ENCODE measurements around the gene ZDHHC19.

The ZDHHC19 gene

GRCh38 chr3:196219970-196220311 is 8.7 kb upstream of the ZDHHC19 start:
- Histone ChIP-seq H3K9ac (ENCODE audit: low read length) (no peak overlapping the region), H3F3A (ENCODE audit: insufficient read depth, low read length) (no peaks in the 10 kb centered on the region), H4K20me1 (ENCODE audit: insufficient read depth, low read length) (no peaks in the 10 kb centered on the region), H3K4me3 (ENCODE audit: low read length) (no peak overlapping the region), H3K4me1 (ENCODE audit: low read length) (peaks cover 9% of the 10 kb centered on the region; the same call in 1 of the 2 replicates), H3K9me2 (replicated peaks; ENCODE audit: insufficient read depth, low read length) (no peaks in the 10 kb centered on the region), H3K9me3 (replicated peaks; ENCODE audit: insufficient read depth, low read length) (no peaks in the 10 kb centered on the region), H2AFZ (ENCODE audit: low read length) (peak overlapping the region; percentile 64), H3K79me2 (ENCODE audit: low read length) (no peaks in the 10 kb centered on the region), H3K27ac (ENCODE audit: low read length) (no peak overlapping the region), H3K36me3 (replicated peaks; ENCODE audit: insufficient read depth, low read length) (no peaks in the 10 kb centered on the region), H3K27me3 (replicated peaks; ENCODE audit: insufficient read depth, low read length) (0 out of 2 replicates have a peak, but pooled peaks cover 3% of the 10 kb centered on the region), H3K4me2 (ENCODE audit: low read depth, low read length) (peak overlapping the region; percentile 59)
- DNase-seq, result no peak
- no peak for TF ChIP-seq EZH2phosphoT487 (IDR thresholded peaks at IDR 0.05; ENCODE audit: low read length)
- TF ChIP-seq EZH2 (optimal IDR thresholded peaks at IDR 0.05; ENCODE audit: low read depth, low read length), result no peak
- no peak for TF ChIP-seq CTCF (IDR thresholded peaks at IDR 0.05; ENCODE audit: low read length)

- H3K27ac ChIP-seq (ENCODE audit: low read length), result peak overlapping the region; percentile 0; the same call in 1 of the 2 replicates
- peaks cover 9% of the 10 kb centered on the region; the same call in 1 of the 2 replicates for H3K4me1 ChIP-seq (ENCODE audit: low read length)
- no peak overlapping the region; the same call in 1 of the 2 replicates for H3K9ac ChIP-seq (ENCODE audit: low read length)
- peak; percentile 84 for DNase-seq
- H3F3A ChIP-seq (ENCODE audit: insufficient read depth, low read length), result no peaks in the 10 kb centered on the region
- TF ChIP-seq CTCF (IDR thresholded peaks at IDR 0.05; ENCODE audit: low read length) (no peak; the same call in 1 of the 2 replicates), EZH2phosphoT487 (IDR thresholded peaks at IDR 0.05; ENCODE audit: low read length) (no peak), EZH2 (optimal IDR thresholded peaks at IDR 0.05; ENCODE audit: low read depth, low read length) (no peak)
- H3K4me3 ChIP-seq (ENCODE audit: low read length), result peak overlapping the region; percentile 50
- H3K4me2 ChIP-seq (ENCODE audit: low read depth, low read length), result peak overlapping the region; percentile 59
- 0 out of 2 replicates have a peak, but pooled peaks cover 3% of the 10 kb centered on the region for H3K27me3 ChIP-seq (replicated peaks; ENCODE audit: insufficient read depth, low read length)
- H3K79me2 ChIP-seq (ENCODE audit: low read length), result no peaks in the 10 kb centered on the region
- no peaks in the 10 kb centered on the region for H3K9me3 ChIP-seq (replicated peaks; ENCODE audit: insufficient read depth, low read length)
- no peaks in the 10 kb centered on the region for H3K36me3 ChIP-seq (replicated peaks; ENCODE audit: insufficient read depth, low read length)
- H4K20me1 ChIP-seq (ENCODE audit: insufficient read depth, low read length), result no peaks in the 10 kb centered on the region
- H2AFZ ChIP-seq (ENCODE audit: low read length), result peak overlapping the region; percentile 64
- no peaks in the 10 kb centered on the region for H3K9me2 ChIP-seq (replicated peaks; ENCODE audit: insufficient read depth, low read length)
Observed at GRCh38 chr3:196219194-196219969, 8.2 kb upstream of the ZDHHC19 start.

GRCh38 chr3:196218155-196218712 is 7.0 kb upstream of the ZDHHC19 start:
- no peaks in the 10 kb centered on the region for H3K36me3 ChIP-seq (replicated peaks; ENCODE audit: insufficient read depth, low read length)
- H3K9ac ChIP-seq (ENCODE audit: low read length), result no peak overlapping the region
- H3K4me3 ChIP-seq (ENCODE audit: low read length), result no peak overlapping the region
- peak overlapping the region; percentile 59; the same call in 1 of the 2 replicates for H3K4me2 ChIP-seq (ENCODE audit: low read depth, low read length)
- H3K9me2 ChIP-seq (replicated peaks; ENCODE audit: insufficient read depth, low read length), result no peaks in the 10 kb centered on the region
- H4K20me1 ChIP-seq (ENCODE audit: insufficient read depth, low read length), result no peaks in the 10 kb centered on the region
- peaks cover 9% of the 10 kb centered on the region; the same call in 1 of the 2 replicates for H3K4me1 ChIP-seq (ENCODE audit: low read length)
- no peak overlapping the region for H3K27ac ChIP-seq (ENCODE audit: low read length)
- H3K27me3 ChIP-seq (replicated peaks; ENCODE audit: insufficient read depth, low read length), result 0 out of 2 replicates have a peak, but pooled peaks cover 3% of the 10 kb centered on the region
- no peaks in the 10 kb centered on the region for H3F3A ChIP-seq (ENCODE audit: insufficient read depth, low read length)
- TF ChIP-seq EZH2 (optimal IDR thresholded peaks at IDR 0.05; ENCODE audit: low read depth, low read length), result no peak
- TF ChIP-seq CTCF (IDR thresholded peaks at IDR 0.05; ENCODE audit: low read length), result no peak
- no peak for TF ChIP-seq EZH2phosphoT487 (IDR thresholded peaks at IDR 0.05; ENCODE audit: low read length)
- no peak for DNase-seq
- no peak overlapping the region for H2AFZ ChIP-seq (ENCODE audit: low read length)
- no peaks in the 10 kb centered on the region for H3K9me3 ChIP-seq (replicated peaks; ENCODE audit: insufficient read depth, low read length)
- no peaks in the 10 kb centered on the region for H3K79me2 ChIP-seq (ENCODE audit: low read length)
